Measurements from ENCODE around the gene METTL27. TPM values are rescaled to one million over a fixed set of nuclear protein-coding genes. Genes with fewer than 3 reads are reported as not detected.

The METTL27 gene
- total and polyA plus RNA-seq, 4 donors = 1.0 to 1.7 (median 1.6) TPM

DNA sequence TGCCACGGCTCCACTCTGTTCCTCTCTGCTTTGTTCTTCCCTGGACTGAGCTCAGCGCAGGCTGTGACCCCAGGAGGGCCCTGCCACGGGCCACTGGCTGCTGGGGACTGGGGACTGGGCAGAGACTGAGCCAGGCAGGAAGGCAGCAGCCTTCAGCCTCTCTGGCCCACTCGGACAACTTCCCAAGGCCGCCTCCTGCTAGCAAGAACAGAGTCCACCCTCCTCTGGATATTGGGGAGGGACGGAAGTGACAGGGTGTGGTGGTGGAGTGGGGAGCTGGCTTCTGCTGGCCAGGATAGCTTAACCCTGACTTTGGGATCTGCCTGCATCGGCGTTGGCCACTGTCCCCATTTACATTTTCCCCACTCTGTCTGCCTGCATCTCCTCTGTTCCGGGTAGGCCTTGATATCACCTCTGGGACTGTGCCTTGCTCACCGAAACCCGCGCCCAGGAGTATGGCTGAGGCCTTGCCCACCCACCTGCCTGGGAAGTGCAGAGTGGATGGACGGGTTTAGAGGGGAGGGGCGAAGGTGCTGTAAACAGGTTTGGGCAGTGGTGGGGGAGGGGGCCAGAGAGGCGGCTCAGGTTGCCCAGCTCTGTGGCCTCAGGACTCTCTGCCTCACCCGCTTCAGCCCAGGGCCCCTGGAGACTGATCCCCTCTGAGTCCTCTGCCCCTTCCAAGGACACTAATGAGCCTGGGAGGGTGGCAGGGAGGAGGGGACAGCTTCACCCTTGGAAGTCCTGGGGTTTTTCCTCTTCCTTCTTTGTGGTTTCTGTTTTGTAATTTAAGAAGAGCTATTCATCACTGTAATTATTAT is 10.3 kb downstream of the METTL27 start:
- H3K4me1 ChIP-seq (ENCODE audit: control insufficient read depth in 4 of 4, insufficient read depth in 4 of 4, low read length in 3 of 4) = peaks cover 0 to 8% (median 2%) of the 10 kb centered on the region in 4 donors
- no peaks in the 10 kb centered on the region for H3K36me3 ChIP-seq (ENCODE audit: control insufficient read depth in 4 of 4, insufficient read depth in 3 of 4, low read depth in 1 of 4, low read length in 3 of 4)
- 53% methylated on average over 16 of the region's 16 CpGs for WGBS
- no peak overlapping the region for H3K27ac ChIP-seq (ENCODE audit: low read depth in 1 of 2, low read length in 2 of 2)
- no peak overlapping the region for H3K4me3 ChIP-seq (ENCODE audit: low read depth in 1 of 3, low read length in 3 of 3)
- H3K27me3 ChIP-seq (ENCODE audit: control insufficient read depth in 4 of 4, insufficient read depth in 4 of 4, low read length in 3 of 4) = no peaks in the 10 kb centered on the region
- H3K9ac ChIP-seq (ENCODE audit: low read depth in 1 of 2, low read length in 2 of 2) = no peak overlapping the region
- no peak for DNase-seq (ENCODE audit: low spot score)
- TF ChIP-seq TAF1 (conservative IDR thresholded peaks at IDR 0.05) = no peak
- no peak for TF ChIP-seq NR2F2 (IDR thresholded peaks at IDR 0.05)
- no peak for TF ChIP-seq EGR1 (IDR thresholded peaks at IDR 0.05; ENCODE audit: low read depth in 2 of 2)
- TF ChIP-seq, protein P1, sequence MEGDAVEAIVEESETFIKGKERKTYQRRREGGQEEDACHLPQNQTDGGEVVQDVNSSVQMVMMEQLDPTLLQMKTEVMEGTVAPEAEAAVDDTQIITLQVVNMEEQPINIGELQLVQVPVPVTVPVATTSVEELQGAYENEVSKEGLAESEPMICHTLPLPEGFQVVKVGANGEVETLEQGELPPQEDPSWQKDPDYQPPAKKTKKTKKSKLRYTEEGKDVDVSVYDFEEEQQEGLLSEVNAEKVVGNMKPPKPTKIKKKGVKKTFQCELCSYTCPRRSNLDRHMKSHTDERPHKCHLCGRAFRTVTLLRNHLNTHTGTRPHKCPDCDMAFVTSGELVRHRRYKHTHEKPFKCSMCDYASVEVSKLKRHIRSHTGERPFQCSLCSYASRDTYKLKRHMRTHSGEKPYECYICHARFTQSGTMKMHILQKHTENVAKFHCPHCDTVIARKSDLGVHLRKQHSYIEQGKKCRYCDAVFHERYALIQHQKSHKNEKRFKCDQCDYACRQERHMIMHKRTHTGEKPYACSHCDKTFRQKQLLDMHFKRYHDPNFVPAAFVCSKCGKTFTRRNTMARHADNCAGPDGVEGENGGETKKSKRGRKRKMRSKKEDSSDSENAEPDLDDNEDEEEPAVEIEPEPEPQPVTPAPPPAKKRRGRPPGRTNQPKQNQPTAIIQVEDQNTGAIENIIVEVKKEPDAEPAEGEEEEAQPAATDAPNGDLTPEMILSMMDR (IDR thresholded peaks at IDR 0.05; ENCODE audit: low read depth, low read length, missing input control) = no peak
- TF ChIP-seq FOXA1 (IDR thresholded peaks at IDR 0.05) = no peak
- TF ChIP-seq HNF4A (conservative IDR thresholded peaks at IDR 0.05) = no peak
- no peak for TF ChIP-seq SP1 (IDR thresholded peaks at IDR 0.05)
- TF ChIP-seq, protein P2, sequence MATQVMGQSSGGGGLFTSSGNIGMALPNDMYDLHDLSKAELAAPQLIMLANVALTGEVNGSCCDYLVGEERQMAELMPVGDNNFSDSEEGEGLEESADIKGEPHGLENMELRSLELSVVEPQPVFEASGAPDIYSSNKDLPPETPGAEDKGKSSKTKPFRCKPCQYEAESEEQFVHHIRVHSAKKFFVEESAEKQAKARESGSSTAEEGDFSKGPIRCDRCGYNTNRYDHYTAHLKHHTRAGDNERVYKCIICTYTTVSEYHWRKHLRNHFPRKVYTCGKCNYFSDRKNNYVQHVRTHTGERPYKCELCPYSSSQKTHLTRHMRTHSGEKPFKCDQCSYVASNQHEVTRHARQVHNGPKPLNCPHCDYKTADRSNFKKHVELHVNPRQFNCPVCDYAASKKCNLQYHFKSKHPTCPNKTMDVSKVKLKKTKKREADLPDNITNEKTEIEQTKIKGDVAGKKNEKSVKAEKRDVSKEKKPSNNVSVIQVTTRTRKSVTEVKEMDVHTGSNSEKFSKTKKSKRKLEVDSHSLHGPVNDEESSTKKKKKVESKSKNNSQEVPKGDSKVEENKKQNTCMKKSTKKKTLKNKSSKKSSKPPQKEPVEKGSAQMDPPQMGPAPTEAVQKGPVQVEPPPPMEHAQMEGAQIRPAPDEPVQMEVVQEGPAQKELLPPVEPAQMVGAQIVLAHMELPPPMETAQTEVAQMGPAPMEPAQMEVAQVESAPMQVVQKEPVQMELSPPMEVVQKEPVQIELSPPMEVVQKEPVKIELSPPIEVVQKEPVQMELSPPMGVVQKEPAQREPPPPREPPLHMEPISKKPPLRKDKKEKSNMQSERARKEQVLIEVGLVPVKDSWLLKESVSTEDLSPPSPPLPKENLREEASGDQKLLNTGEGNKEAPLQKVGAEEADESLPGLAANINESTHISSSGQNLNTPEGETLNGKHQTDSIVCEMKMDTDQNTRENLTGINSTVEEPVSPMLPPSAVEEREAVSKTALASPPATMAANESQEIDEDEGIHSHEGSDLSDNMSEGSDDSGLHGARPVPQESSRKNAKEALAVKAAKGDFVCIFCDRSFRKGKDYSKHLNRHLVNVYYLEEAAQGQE (IDR thresholded peaks at IDR 0.05) = no peak
- TF ChIP-seq, protein P3, sequence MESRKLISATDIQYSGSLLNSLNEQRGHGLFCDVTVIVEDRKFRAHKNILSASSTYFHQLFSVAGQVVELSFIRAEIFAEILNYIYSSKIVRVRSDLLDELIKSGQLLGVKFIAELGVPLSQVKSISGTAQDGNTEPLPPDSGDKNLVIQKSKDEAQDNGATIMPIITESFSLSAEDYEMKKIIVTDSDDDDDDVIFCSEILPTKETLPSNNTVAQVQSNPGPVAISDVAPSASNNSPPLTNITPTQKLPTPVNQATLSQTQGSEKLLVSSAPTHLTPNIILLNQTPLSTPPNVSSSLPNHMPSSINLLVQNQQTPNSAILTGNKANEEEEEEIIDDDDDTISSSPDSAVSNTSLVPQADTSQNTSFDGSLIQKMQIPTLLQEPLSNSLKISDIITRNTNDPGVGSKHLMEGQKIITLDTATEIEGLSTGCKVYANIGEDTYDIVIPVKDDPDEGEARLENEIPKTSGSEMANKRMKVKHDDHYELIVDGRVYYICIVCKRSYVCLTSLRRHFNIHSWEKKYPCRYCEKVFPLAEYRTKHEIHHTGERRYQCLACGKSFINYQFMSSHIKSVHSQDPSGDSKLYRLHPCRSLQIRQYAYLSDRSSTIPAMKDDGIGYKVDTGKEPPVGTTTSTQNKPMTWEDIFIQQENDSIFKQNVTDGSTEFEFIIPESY (IDR thresholded peaks at IDR 0.05) = no peak
- TF ChIP-seq GABPA (IDR thresholded peaks at IDR 0.05 in 1 of 2, conservative IDR thresholded peaks at IDR 0.05 in 1 of 2) = no peak
- TF ChIP-seq FOXA2 (IDR thresholded peaks at IDR 0.05) = no peak
- TF ChIP-seq RAD21 (IDR thresholded peaks at IDR 0.05) = no peak
- TF ChIP-seq, protein P4, sequence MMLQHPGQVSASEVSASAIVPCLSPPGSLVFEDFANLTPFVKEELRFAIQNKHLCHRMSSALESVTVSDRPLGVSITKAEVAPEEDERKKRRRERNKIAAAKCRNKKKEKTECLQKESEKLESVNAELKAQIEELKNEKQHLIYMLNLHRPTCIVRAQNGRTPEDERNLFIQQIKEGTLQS (IDR thresholded peaks at IDR 0.05) = no peak
- no peak for TF ChIP-seq JUND (IDR thresholded peaks at IDR 0.05)
- TF ChIP-seq YY1 (IDR thresholded peaks at IDR 0.05) = no peak
- no peak for TF ChIP-seq HNF4G (IDR thresholded peaks at IDR 0.05)
- no peak for TF ChIP-seq RXRA (IDR thresholded peaks at IDR 0.05)
- TF ChIP-seq, protein P5, sequence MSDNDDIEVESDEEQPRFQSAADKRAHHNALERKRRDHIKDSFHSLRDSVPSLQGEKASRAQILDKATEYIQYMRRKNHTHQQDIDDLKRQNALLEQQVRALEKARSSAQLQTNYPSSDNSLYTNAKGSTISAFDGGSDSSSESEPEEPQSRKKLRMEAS (IDR thresholded peaks at IDR 0.05) = no peak
- no peaks in the 10 kb centered on the region for H3K9me3 ChIP-seq (ENCODE audit: control insufficient read depth in 4 of 4, low read length in 3 of 4)

Data from liver (tissue), 9 donors.